DND-41 (cell line): Measurements from ENCODE around the gene PYGO2.

Source experiments
- ATAC-seq: fragments of 200-7000 bp; cut with Tn5 transposase; 3 replicates; pipeline ENCODE4 v1.9.1; 2021; ENCODE audit warnings: low read depth; ENCODE audit not compliant: insufficient read depth
- DNase-seq: peaks from one replicate; pipeline ENCODE4 v3.0.0-alpha.2; 2020
- H2AFZ ChIP-seq: 2 replicates; pipeline ENCODE4 v1.6.0; 2012; ENCODE audit warnings: low read depth, low read length
- H3K27ac ChIP-seq: 2 replicates; pipeline ENCODE4 v1.5.1; 2012; ENCODE audit warnings: low read length, inconsistent platforms
- H3K27me3 ChIP-seq: fragments of 200-600 bp; sonication (generic); 2 replicates; pipeline ENCODE4 v1.6.0; 2012; ENCODE audit warnings: low read length, mild to moderate bottlenecking, inconsistent platforms; ENCODE audit not compliant: insufficient read depth, poor library complexity
- H3K36me3 ChIP-seq: 2 replicates; pipeline ENCODE4 v1.5.1; 2012; ENCODE audit warnings: low read length, inconsistent platforms; ENCODE audit not compliant: insufficient read depth
- H3K4me1 ChIP-seq: 2 replicates; pipeline ENCODE4 v1.5.1; 2012; ENCODE audit warnings: mild to moderate bottlenecking, low read length; ENCODE audit not compliant: insufficient read depth
- H3K4me2 ChIP-seq: 2 replicates; pipeline ENCODE4 v1.6.0; 2012; ENCODE audit warnings: mild to moderate bottlenecking, moderate library complexity, low read length, inconsistent platforms; ENCODE audit not compliant: insufficient read depth
- H3K4me3 ChIP-seq, 2 experiments: fragments of 200-600 bp in 1 of 2; shearing (Covaris generic) in 1 of 2; 2 replicates each; pipeline ENCODE4 v1.5.1; 2012 to 2016; ENCODE audit warnings: inconsistent platforms in 2 of 2, low read length in 2 of 2, mild to moderate bottlenecking in 2 of 2, low read depth in 1 of 2, moderate library complexity in 1 of 2
- H3K79me2 ChIP-seq: 2 replicates; pipeline ENCODE4 v1.6.0; 2012; ENCODE audit warnings: low read length, inconsistent platforms; ENCODE audit not compliant: insufficient read depth
- H3K9ac ChIP-seq: 2 replicates; pipeline ENCODE4 v1.6.0; 2012; ENCODE audit warnings: low read depth, mild to moderate bottlenecking, inconsistent platforms, low read length, moderate library complexity
- H3K9me3 ChIP-seq: 2 replicates; pipeline ENCODE4 v1.5.1; 2012; ENCODE audit warnings: low read length, moderate library complexity, mild to moderate bottlenecking, inconsistent platforms; ENCODE audit not compliant: insufficient read depth, severe bottlenecking
- H4K20me1 ChIP-seq: 2 replicates; pipeline ENCODE4 v1.6.0; 2012; ENCODE audit warnings: low read length; ENCODE audit not compliant: insufficient read depth
- CTCF ChIP-seq: IDR thresholded peaks from 2 replicates; pipeline ENCODE4 v1.5.1; 2012; ENCODE audit warnings: borderline replicate concordance, low read length, moderate library complexity, mild to moderate bottlenecking; ENCODE audit not compliant: poor library complexity, severe bottlenecking; ENCODE audit errors: extremely low read depth
- EZH2 ChIP-seq: IDR thresholded peaks from 3 replicates; pipeline ENCODE4 v1.6.1; 2012; ENCODE audit warnings: borderline replicate concordance, low read depth, mild to moderate bottlenecking, moderate library complexity, low read length, inconsistent platforms; ENCODE audit not compliant: severe bottlenecking

PYGO2 gene

GRCh38 chr1:155009742-155010141 lies 48.2 kb upstream of the PYGO2 start:
- TF ChIP-seq CTCF (no peak), EZH2 (no peak)
- H3K36me3 ChIP-seq = no peaks in the 10 kb centered on the region
- H3K79me2 ChIP-seq = no peaks in the 10 kb centered on the region
- no peak overlapping the region for H3K4me3 ChIP-seq
- no peak overlapping the region for H3K27ac ChIP-seq
- H3K9ac ChIP-seq = no peak overlapping the region
- no peak overlapping the region for H2AFZ ChIP-seq
- peaks cover 3% of the 10 kb centered on the region for H3K27me3 ChIP-seq
- no peaks in the 10 kb centered on the region for H3K9me3 ChIP-seq
- peaks cover 7% of the 10 kb centered on the region; the same call in 1 of the 2 replicates for H3K4me1 ChIP-seq
- H4K20me1 ChIP-seq = peaks cover 60% of the 10 kb centered on the region
- no peak overlapping the region for H3K4me2 ChIP-seq
- DNase-seq (no peak), ATAC-seq (no peak)

GRCh38 chr1:155009221-155009711 lies 47.7 kb upstream of the PYGO2 start:
- no peaks in the 10 kb centered on the region for H3K36me3 ChIP-seq
- ATAC-seq (no peak), DNase-seq (no peak)
- H3K9ac ChIP-seq = no peak overlapping the region
- H3K9me3 ChIP-seq = no peaks in the 10 kb centered on the region
- H3K79me2 ChIP-seq = no peaks in the 10 kb centered on the region
- H3K4me3 ChIP-seq = no peak overlapping the region
- no peak overlapping the region for H3K27ac ChIP-seq
- H2AFZ ChIP-seq = no peak overlapping the region
- TF ChIP-seq EZH2 = no peak
- TF ChIP-seq CTCF = no peak
- H3K4me2 ChIP-seq = no peak overlapping the region
- peaks cover 7% of the 10 kb centered on the region; the same call in 1 of the 2 replicates for H3K4me1 ChIP-seq
- H4K20me1 ChIP-seq = peaks cover 59% of the 10 kb centered on the region
- peaks cover 3% of the 10 kb centered on the region for H3K27me3 ChIP-seq

GRCh38 chr1:155008015-155008941 lies 46.7 kb upstream of the PYGO2 start:
- H3K36me3 ChIP-seq = no peaks in the 10 kb centered on the region
- DNase-seq (no peak), ATAC-seq (no peak)
- H3K4me1 ChIP-seq = peaks cover 7% of the 10 kb centered on the region; the same call in 1 of the 2 replicates
- H3K4me2 ChIP-seq = no peak overlapping the region
- no peak overlapping the region for H3K27ac ChIP-seq
- H3K9me3 ChIP-seq = no peaks in the 10 kb centered on the region
- H4K20me1 ChIP-seq = peaks cover 63% of the 10 kb centered on the region
- H3K79me2 ChIP-seq = no peaks in the 10 kb centered on the region
- no peak overlapping the region for H3K4me3 ChIP-seq
- H3K27me3 ChIP-seq = peaks cover 7% of the 10 kb centered on the region
- H2AFZ ChIP-seq = no peak overlapping the region
- TF ChIP-seq CTCF (no peak), EZH2 (no peak)
- H3K9ac ChIP-seq = no peak overlapping the region
